CD4-positive, alpha-beta T cell treated with Interferon alpha-2 for 1 hour (primary cell): Measurements from ENCODE around the gene CES2.
"Not testable (repeated sequence)": the region's sequence is repeated elsewhere in the genome, so short reads cannot be mapped to it uniquely, and the experiment has no call there.

Experiments
- DNase-seq, 2 donors: peaks; one replicate each; pipeline ENCODE4 v3.0.0-alpha.2; 2020 to 2022

The CES2 gene

GRCh38 chr16:66935314-66936011, at the start of gene CES2:
Gene CES2 (plus strand): TSS chr16:66935516. CDS start chr16:66935636, 120 bp downstream.
- DNase-seq, result no peak

- no peak for DNase-seq
Measured at GRCh38 chr16:66886321-66886720, 49.0 kb upstream of the CES2 start.

- DNase-seq, result no peak
Measured at GRCh38 chr16:66886914-66887313, 48.4 kb upstream of the CES2 start.

GRCh38 chr16:66888647-66889615, 46.4 kb upstream of the CES2 start:
- no peak for DNase-seq

GRCh38 chr16:66889622-66890021, 45.7 kb upstream of the CES2 start:
- DNase-seq, result no peak

GRCh38 chr16:66890799-66891198, 44.5 kb upstream of the CES2 start:
- no peak for DNase-seq

- no peak for DNase-seq
Measured at GRCh38 chr16:66891360-66891759, 44.0 kb upstream of the CES2 start.

GRCh38 chr16:66891797-66892196, 43.5 kb upstream of the CES2 start:
- DNase-seq, result no peak

GRCh38 chr16:66894055-66894454, 41.3 kb upstream of the CES2 start:
- no peak for DNase-seq

- peak; percentile 54 to 70 for DNase-seq
Measured at GRCh38 chr16:66894948-66895688, 40.2 kb upstream of the CES2 start.

GRCh38 chr16:66895689-66895979, 39.7 kb upstream of the CES2 start:
- DNase-seq, result no peak

- DNase-seq, result no peak
Measured at GRCh38 chr16:66895999-66896398, 39.3 kb upstream of the CES2 start.

- DNase-seq, result not testable (repeated sequence)
Measured at GRCh38 chr16:66896682-66897081, 38.6 kb upstream of the CES2 start.

GRCh38 chr16:66898207-66898606, 37.1 kb upstream of the CES2 start:
- no peak for DNase-seq

GRCh38 chr16:66898933-66899309, 36.4 kb upstream of the CES2 start:
- DNase-seq, result no peak

- DNase-seq, result no peak
Measured at GRCh38 chr16:66899310-66899944, 35.9 kb upstream of the CES2 start.

- no peak for DNase-seq
Measured at GRCh38 chr16:66899945-66900710, 35.2 kb upstream of the CES2 start.

GRCh38 chr16:66900721-66901441, 34.4 kb upstream of the CES2 start:
- no peak for DNase-seq

- no peak for DNase-seq
Measured at GRCh38 chr16:66901626-66902025, 33.7 kb upstream of the CES2 start.

- no peak for DNase-seq
Measured at GRCh38 chr16:66902648-66903543, 32.4 kb upstream of the CES2 start.
